Mesenchymal stem cell (in vitro differentiated cells and primary cell): ENCODE data around the gene MAGEA11.
"Not testable (repeated sequence)": the region's sequence is repeated elsewhere in the genome, so short reads cannot be mapped to it uniquely, and the experiment has no call there.

Experiments
- DNase-seq: peaks from one replicate; pipeline ENCODE4 v3.0.0-alpha.2; 2013
- H2AFZ ChIP-seq: one replicate; pipeline ENCODE4 v1.6.1; 2013; ENCODE audit warnings: low read depth, mild to moderate bottlenecking, control low read depth, inconsistent platforms, low read length, moderate library complexity
- H2AK5ac ChIP-seq: 2 replicates; pipeline ENCODE4 v1.6.1; 2013; ENCODE audit warnings: low read length, moderate library complexity, mild to moderate bottlenecking, inconsistent platforms; ENCODE audit not compliant: severe bottlenecking
- H2BK120ac ChIP-seq: one replicate; pipeline ENCODE4 v1.6.1; 2013; ENCODE audit warnings: low read depth, mild to moderate bottlenecking, inconsistent platforms, low read length, moderate library complexity
- H2BK12ac ChIP-seq, 2 experiments: one replicate each; pipeline ENCODE4 v1.6.1; 2013; ENCODE audit warnings: inconsistent platforms in 2 of 2, low read length in 2 of 2, mild to moderate bottlenecking in 2 of 2, moderate library complexity in 2 of 2, control low read depth in 1 of 2
- H2BK15ac ChIP-seq: one replicate; pipeline ENCODE4 v1.6.1; 2013; ENCODE audit warnings: mild to moderate bottlenecking, low read depth, inconsistent platforms; ENCODE audit not compliant: poor library complexity, severe bottlenecking
- H2BK5ac ChIP-seq: 2 replicates; pipeline ENCODE4 v1.6.1; 2013; ENCODE audit warnings: low read depth, mild to moderate bottlenecking, low read length, control low read depth, inconsistent platforms; ENCODE audit not compliant: poor library complexity, severe bottlenecking
- H3K14ac ChIP-seq, 2 experiments: one replicate each; pipeline ENCODE4 v1.6.1; 2013; ENCODE audit warnings: inconsistent platforms in 2 of 2, low read length in 2 of 2, control low read depth in 1 of 2, mild to moderate bottlenecking in 1 of 2, moderate library complexity in 1 of 2
- H3K18ac ChIP-seq, 2 experiments: one replicate each; pipeline ENCODE4 v1.6.1; 2013; ENCODE audit warnings: inconsistent platforms in 2 of 2, low read length in 2 of 2, control low read depth in 1 of 2, low read depth in 1 of 2, mild to moderate bottlenecking in 1 of 2
- H3K23ac ChIP-seq, 2 experiments: one replicate each; pipeline ENCODE4 v1.6.1; 2013; ENCODE audit warnings: inconsistent platforms in 2 of 2, low read length in 2 of 2, mild to moderate bottlenecking in 2 of 2, moderate library complexity in 2 of 2, control low read depth in 1 of 2
- H3K27ac ChIP-seq: 2 replicates; pipeline ENCODE4 v1.5.1; 2013; ENCODE audit warnings: mild to moderate bottlenecking, moderate library complexity, low read length, control low read depth, inconsistent platforms; ENCODE audit not compliant: poor library complexity, severe bottlenecking
- H3K27me3 ChIP-seq, 2 experiments: 2 replicates each; pipeline versions ENCODE4 v1.6.1 to v1.7.0; 2013; ENCODE audit warnings: low read length in 2 of 2, mild to moderate bottlenecking in 2 of 2, moderate library complexity in 2 of 2, control low read depth in 1 of 2, inconsistent platforms in 1 of 2; ENCODE audit not compliant: control insufficient read depth in 1 of 2, insufficient read depth in 1 of 2
- H3K36me3 ChIP-seq, 2 experiments: 2 replicates each; pipeline versions ENCODE4 v1.6.1 to v1.7.0; 2013; ENCODE audit warnings: low read length in 2 of 2, control low read depth in 1 of 2, inconsistent platforms in 1 of 2, low read depth in 1 of 2, mild to moderate bottlenecking in 1 of 2; ENCODE audit not compliant: insufficient read depth in 2 of 2, control insufficient read depth in 1 of 2
- H3K4ac ChIP-seq, 2 experiments: one replicate each; pipeline ENCODE4 v1.6.1; 2013; ENCODE audit warnings: inconsistent platforms in 2 of 2, low read length in 2 of 2, mild to moderate bottlenecking in 2 of 2, moderate library complexity in 2 of 2, control low read depth in 1 of 2, low read depth in 1 of 2
- H3K4me1 ChIP-seq: 2 replicates; pipeline ENCODE4 v1.6.1; 2013; ENCODE audit warnings: low read depth, low read length, control low read depth; ENCODE audit not compliant: control insufficient read depth, insufficient read depth
- H3K4me2 ChIP-seq: 2 replicates; pipeline ENCODE4 v1.6.1; 2013; ENCODE audit warnings: low read length, mild to moderate bottlenecking, inconsistent platforms; ENCODE audit not compliant: poor library complexity, severe bottlenecking
- H3K4me3 ChIP-seq, 2 experiments: 2 replicates each; pipeline versions ENCODE4 v1.5.1 to v1.7.0; 2013; ENCODE audit warnings: low read length in 2 of 2, mild to moderate bottlenecking in 2 of 2, control low read depth in 1 of 2, low read depth in 1 of 2; ENCODE audit not compliant: insufficient read depth in 1 of 2
- H3K79me1 ChIP-seq: replicated peaks from 2 replicates; pipeline ENCODE4 v1.6.1; 2013; ENCODE audit warnings: mild to moderate bottlenecking, control low read depth, low read length, inconsistent platforms; ENCODE audit not compliant: poor library complexity, severe bottlenecking
- H3K9ac ChIP-seq: 2 replicates; pipeline ENCODE4 v1.7.0; 2013; ENCODE audit warnings: mild to moderate bottlenecking, low read length, moderate library complexity
- H3K9me3 ChIP-seq: 2 replicates; pipeline ENCODE4 v1.7.0; 2013; ENCODE audit warnings: mild to moderate bottlenecking, low read length; ENCODE audit not compliant: control insufficient read depth
- H4K8ac ChIP-seq: one replicate; pipeline ENCODE4 v1.6.1; 2013; ENCODE audit warnings: inconsistent platforms, mild to moderate bottlenecking, low read length, moderate library complexity
- H4K91ac ChIP-seq: one replicate; pipeline ENCODE4 v1.6.1; 2013; ENCODE audit warnings: mild to moderate bottlenecking, low read length, inconsistent platforms
- WGBS: methylation state at CpG from one replicate; pipeline ENCODE4 v1.1.7; 2013; ENCODE audit warnings: mixed read lengths; 5-methylcytosine and 5-hydroxymethylcytosine counted together

The MAGEA11 gene

GRCh38 chrX:149723583-149724118 is 11.8 kb downstream of the MAGEA11 start:
- H2BK5ac ChIP-seq, DNase-seq: not testable (repeated sequence)
- no CpG with 5 or more reads among the region's 5 CpGs for WGBS

GRCh38 chrX:149727308-149727707 is 15.4 kb downstream of the MAGEA11 start:
- H2BK15ac ChIP-seq, H3K4me3 ChIP-seq, H3K27me3 ChIP-seq, H3K23ac ChIP-seq, H3K9me3 ChIP-seq, H2BK12ac ChIP-seq, H2BK120ac ChIP-seq, H3K18ac ChIP-seq, H3K4me2 ChIP-seq, H3K36me3 ChIP-seq, H3K27ac ChIP-seq, H2BK5ac ChIP-seq, H4K8ac ChIP-seq, H3K9ac ChIP-seq, H3K4me1 ChIP-seq, H4K91ac ChIP-seq, H2AFZ ChIP-seq, H3K14ac ChIP-seq, DNase-seq, H3K79me1 ChIP-seq, H2AK5ac ChIP-seq, H3K4ac ChIP-seq: not testable (repeated sequence)
- no CpG with 5 or more reads among the region's 7 CpGs for WGBS

More at GRCh38 chrX:149723583-149724118, 11.8 kb downstream of the MAGEA11 start:
- not testable (repeated sequence) for H2AK5ac ChIP-seq, H3K36me3 ChIP-seq, H2AFZ ChIP-seq, H2BK15ac ChIP-seq, H2BK120ac ChIP-seq, H4K91ac ChIP-seq, H3K4me1 ChIP-seq, H3K23ac ChIP-seq, H3K27ac ChIP-seq, H2BK12ac ChIP-seq, H3K9me3 ChIP-seq, H3K18ac ChIP-seq, H4K8ac ChIP-seq, H3K79me1 ChIP-seq, H3K27me3 ChIP-seq, H3K4me3 ChIP-seq, H3K4ac ChIP-seq, H3K14ac ChIP-seq, H3K4me2 ChIP-seq, H3K9ac ChIP-seq

- H3K27ac ChIP-seq, H3K36me3 ChIP-seq, H3K23ac ChIP-seq, H2BK120ac ChIP-seq, H2AK5ac ChIP-seq, H3K4ac ChIP-seq, H2BK12ac ChIP-seq, H3K4me1 ChIP-seq, H3K79me1 ChIP-seq, H3K9ac ChIP-seq, H2AFZ ChIP-seq, H2BK5ac ChIP-seq, H2BK15ac ChIP-seq, H3K27me3 ChIP-seq, H3K4me2 ChIP-seq, H3K9me3 ChIP-seq, H3K4me3 ChIP-seq, H3K14ac ChIP-seq, H4K8ac ChIP-seq, H3K18ac ChIP-seq, DNase-seq, H4K91ac ChIP-seq: not testable (repeated sequence)
- no CpG with 5 or more reads among the region's 6 CpGs for WGBS
Measured at GRCh38 chrX:149742269-149742668, 30.4 kb downstream of the MAGEA11 start.

GRCh38 chrX:149746390-149747007 is 34.6 kb downstream of the MAGEA11 start:
- H2BK120ac ChIP-seq, H2BK12ac ChIP-seq, DNase-seq, H4K8ac ChIP-seq, H3K4ac ChIP-seq, H3K9ac ChIP-seq, H3K4me3 ChIP-seq, H3K4me1 ChIP-seq, H3K18ac ChIP-seq, H2AK5ac ChIP-seq, H3K79me1 ChIP-seq, H4K91ac ChIP-seq, H2BK15ac ChIP-seq, H3K27me3 ChIP-seq, H3K23ac ChIP-seq, H2AFZ ChIP-seq, H3K4me2 ChIP-seq, H3K27ac ChIP-seq, H3K36me3 ChIP-seq, H3K9me3 ChIP-seq, H3K14ac ChIP-seq, H2BK5ac ChIP-seq: not testable (repeated sequence)
- no CpG with 5 or more reads among the region's 6 CpGs for WGBS
